DOHH2 (cell line): Measurements from ENCODE around the gene DLEU7.

ENCODE experiments used
- H3F3A ChIP-seq: fragments of 200-600 bp; sonication (generic), shearing (Covaris generic); 2 replicates; pipeline ENCODE4 v1.6.0; 2016; ENCODE audit warnings: antibody characterized with exemption, mild to moderate bottlenecking; ENCODE audit not compliant: control insufficient read depth, insufficient read depth
- H3K27ac ChIP-seq: fragments of 200-600 bp; sonication (generic); 2 replicates; pipeline ENCODE4 v1.5.1; 2014; ENCODE audit warnings: low read depth, mild to moderate bottlenecking, low read length, moderate library complexity
- H3K27me3 ChIP-seq: fragments of 200-600 bp; sonication (generic); 2 replicates; pipeline ENCODE4 v1.6.1; 2014; ENCODE audit warnings: mild to moderate bottlenecking, low read length, mixed read lengths; ENCODE audit not compliant: control insufficient read depth
- H3K36me3 ChIP-seq: fragments of 200-600 bp; sonication (generic); 2 replicates; pipeline ENCODE4 v1.6.1; 2014; ENCODE audit warnings: mild to moderate bottlenecking, low read length, moderate library complexity, mixed read lengths; ENCODE audit not compliant: control insufficient read depth
- H3K4me1 ChIP-seq: fragments of 200-600 bp; sonication (generic); 2 replicates; pipeline ENCODE4 v1.6.1; 2014; ENCODE audit warnings: mild to moderate bottlenecking, low read length, mixed read lengths; ENCODE audit not compliant: control insufficient read depth
- H3K4me2 ChIP-seq: fragments of 200-600 bp; sonication (generic); 2 replicates; pipeline ENCODE4 v1.6.0; 2014; ENCODE audit warnings: mild to moderate bottlenecking, low read length, moderate library complexity
- H3K4me3 ChIP-seq: fragments of 200-600 bp; sonication (generic); 2 replicates; pipeline ENCODE4 v1.5.1; 2014; ENCODE audit warnings: mild to moderate bottlenecking, low read length, mixed read lengths
- H3K79me2 ChIP-seq: fragments of 200-600 bp; sonication (generic); 2 replicates; pipeline ENCODE4 v1.6.1; 2014; ENCODE audit warnings: mild to moderate bottlenecking, low read length, mixed read lengths; ENCODE audit not compliant: control insufficient read depth
- H3K9me2 ChIP-seq: fragments of 200-600 bp; sonication (generic); replicated peaks from 2 replicates; pipeline ENCODE4 v1.6.1; 2014; ENCODE audit warnings: mild to moderate bottlenecking, low read length, mixed read lengths; ENCODE audit not compliant: control insufficient read depth
- H3K9me3 ChIP-seq: fragments of 200-600 bp; sonication (generic); 2 replicates; pipeline ENCODE4 v1.6.1; 2014; ENCODE audit warnings: antibody characterized with exemption, low read length, mixed read lengths; ENCODE audit not compliant: control insufficient read depth, insufficient read depth
- H4K20me1 ChIP-seq: fragments of 200-600 bp; sonication (generic); 2 replicates; pipeline ENCODE4 v1.6.0; 2014; ENCODE audit warnings: low read depth, mild to moderate bottlenecking, antibody characterized with exemption, low read length, moderate library complexity; ENCODE audit not compliant: control insufficient read depth, insufficient read depth
- EZH2phosphoT487 ChIP-seq: fragments of 200-600 bp; sonication (generic); IDR thresholded peaks from 2 replicates; pipeline ENCODE4 v1.6.1; 2017; ENCODE audit warnings: borderline replicate concordance, mild to moderate bottlenecking, antibody characterized with exemption, low read length, moderate library complexity, mixed read lengths
- TF ChIP-seq, protein P1 (sequence below): fragments of 200-600 bp; sonication (generic); IDR thresholded peaks from one replicate; pipeline ENCODE4 v1.5.1; 2014; ENCODE audit warnings: antibody characterized with exemption, mild to moderate bottlenecking, low read depth, low read length; ENCODE audit not compliant: poor library complexity, severe bottlenecking

The DLEU7 gene

DNA sequence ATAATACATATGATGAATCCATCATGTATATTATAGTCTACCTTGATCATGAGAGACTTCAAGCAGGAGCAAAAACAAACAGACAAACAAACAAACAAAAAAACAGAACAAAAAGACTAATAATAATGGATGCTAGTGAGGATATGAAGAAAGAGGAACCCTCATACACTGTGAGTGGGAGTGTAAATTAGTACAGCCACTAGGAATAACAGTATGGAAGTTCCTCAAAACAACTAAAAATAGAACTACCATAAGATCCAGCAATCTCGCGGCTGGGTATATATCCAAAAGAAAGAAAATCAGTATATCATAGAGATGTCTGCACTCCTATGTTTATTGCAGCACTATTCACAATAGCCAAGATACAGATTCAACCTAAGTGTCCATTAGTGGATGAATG lies 7.0 kb upstream of the DLEU7 start:
- H3K4me2 ChIP-seq, result no peak overlapping the region
- no peak overlapping the region for H3K27ac ChIP-seq
- no peaks in the 10 kb centered on the region for H3K79me2 ChIP-seq
- no peaks in the 10 kb centered on the region for H3K9me2 ChIP-seq
- TF ChIP-seq EZH2phosphoT487, result no peak
- no peaks in the 10 kb centered on the region for H4K20me1 ChIP-seq
- H3K27me3 ChIP-seq, result no peaks in the 10 kb centered on the region
- no peaks in the 10 kb centered on the region for H3F3A ChIP-seq
- H3K36me3 ChIP-seq, result no peaks in the 10 kb centered on the region
- H3K9me3 ChIP-seq, result no peaks in the 10 kb centered on the region
- peaks cover 22% of the 10 kb centered on the region for H3K4me1 ChIP-seq
- H3K4me3 ChIP-seq, result no peak overlapping the region

DNA sequence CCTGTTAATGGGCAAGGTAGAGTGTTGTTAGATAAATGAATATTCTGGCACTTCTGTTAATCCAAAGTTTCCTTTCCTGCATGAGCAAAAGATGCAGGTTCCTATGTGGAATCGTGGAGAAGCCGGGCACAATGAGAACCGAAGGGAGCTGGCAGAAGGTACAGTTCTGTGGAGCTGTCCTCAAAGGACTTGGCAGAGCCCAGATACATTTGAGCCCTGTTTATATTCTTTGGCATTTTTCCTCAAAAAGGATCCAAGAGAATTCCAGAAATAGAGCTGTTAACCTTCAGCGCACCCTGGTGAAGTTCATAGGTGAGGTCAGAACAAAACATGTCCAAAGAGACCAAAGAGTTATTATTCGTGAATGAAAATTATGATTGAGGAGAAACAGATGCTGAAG lies 4.0 kb upstream of the DLEU7 start:
- Histone ChIP-seq H3K27me3 (no peaks in the 10 kb centered on the region), H3K27ac (no peak overlapping the region), H3F3A (no peaks in the 10 kb centered on the region), H3K9me3 (no peaks in the 10 kb centered on the region; the same call in 1 of the 2 replicates), H3K4me3 (no peak overlapping the region), H3K4me1 (peaks cover 18% of the 10 kb centered on the region), H3K4me2 (no peak overlapping the region), H3K79me2 (no peaks in the 10 kb centered on the region), H3K9me2 (no peaks in the 10 kb centered on the region), H4K20me1 (no peaks in the 10 kb centered on the region), H3K36me3 (no peaks in the 10 kb centered on the region)
- no peak for TF ChIP-seq EZH2phosphoT487
- TF ChIP-seq, protein P1, sequence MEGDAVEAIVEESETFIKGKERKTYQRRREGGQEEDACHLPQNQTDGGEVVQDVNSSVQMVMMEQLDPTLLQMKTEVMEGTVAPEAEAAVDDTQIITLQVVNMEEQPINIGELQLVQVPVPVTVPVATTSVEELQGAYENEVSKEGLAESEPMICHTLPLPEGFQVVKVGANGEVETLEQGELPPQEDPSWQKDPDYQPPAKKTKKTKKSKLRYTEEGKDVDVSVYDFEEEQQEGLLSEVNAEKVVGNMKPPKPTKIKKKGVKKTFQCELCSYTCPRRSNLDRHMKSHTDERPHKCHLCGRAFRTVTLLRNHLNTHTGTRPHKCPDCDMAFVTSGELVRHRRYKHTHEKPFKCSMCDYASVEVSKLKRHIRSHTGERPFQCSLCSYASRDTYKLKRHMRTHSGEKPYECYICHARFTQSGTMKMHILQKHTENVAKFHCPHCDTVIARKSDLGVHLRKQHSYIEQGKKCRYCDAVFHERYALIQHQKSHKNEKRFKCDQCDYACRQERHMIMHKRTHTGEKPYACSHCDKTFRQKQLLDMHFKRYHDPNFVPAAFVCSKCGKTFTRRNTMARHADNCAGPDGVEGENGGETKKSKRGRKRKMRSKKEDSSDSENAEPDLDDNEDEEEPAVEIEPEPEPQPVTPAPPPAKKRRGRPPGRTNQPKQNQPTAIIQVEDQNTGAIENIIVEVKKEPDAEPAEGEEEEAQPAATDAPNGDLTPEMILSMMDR, result no peak

DNA sequence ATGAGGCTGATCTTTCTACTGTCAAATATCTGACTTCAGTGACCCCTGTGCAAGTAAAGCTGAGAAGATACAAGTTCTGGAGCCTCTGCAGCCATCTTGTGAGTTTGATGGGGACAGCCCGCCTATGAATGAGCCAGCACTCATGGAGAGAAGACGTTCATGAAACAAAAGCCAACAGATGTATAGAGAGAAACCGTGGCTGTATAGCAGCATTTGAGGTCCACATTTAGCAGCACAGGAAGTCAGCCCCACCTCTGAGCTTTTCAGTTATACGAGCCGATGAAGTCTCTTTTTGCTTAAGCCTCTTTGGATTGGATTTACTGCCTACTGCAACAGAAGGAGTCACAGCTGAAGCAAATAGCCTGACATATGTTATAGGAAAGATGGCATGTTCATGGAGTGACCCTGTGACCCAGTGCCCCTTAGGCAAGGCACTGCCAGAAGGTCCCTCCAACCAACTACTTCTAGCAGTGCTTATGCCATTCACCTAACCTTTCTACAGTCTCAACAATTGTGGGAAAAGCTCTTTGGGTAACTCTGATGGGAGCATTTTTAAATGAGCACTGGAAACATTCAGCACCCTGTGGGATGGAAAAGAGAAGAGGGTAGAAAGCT lies 3.5 kb upstream of the DLEU7 start:
- no peaks in the 10 kb centered on the region for H3K79me2 ChIP-seq
- H3K9me3 ChIP-seq, result no peaks in the 10 kb centered on the region; the same call in 1 of the 2 replicates
- H3K4me1 ChIP-seq, result peaks cover 18% of the 10 kb centered on the region
- H3K36me3 ChIP-seq, result no peaks in the 10 kb centered on the region
- no peaks in the 10 kb centered on the region for H3K9me2 ChIP-seq
- no peaks in the 10 kb centered on the region for H3K27me3 ChIP-seq
- peak overlapping the region; percentile 10; the same call in 1 of the 2 replicates for H3K4me3 ChIP-seq
- H3K27ac ChIP-seq, result no peak overlapping the region
- no peaks in the 10 kb centered on the region for H4K20me1 ChIP-seq
- peak overlapping the region; percentile 52 for H3K4me2 ChIP-seq
- TF ChIP-seq, protein P1, result no peak
- TF ChIP-seq EZH2phosphoT487, result no peak
- H3F3A ChIP-seq, result no peaks in the 10 kb centered on the region

DNA sequence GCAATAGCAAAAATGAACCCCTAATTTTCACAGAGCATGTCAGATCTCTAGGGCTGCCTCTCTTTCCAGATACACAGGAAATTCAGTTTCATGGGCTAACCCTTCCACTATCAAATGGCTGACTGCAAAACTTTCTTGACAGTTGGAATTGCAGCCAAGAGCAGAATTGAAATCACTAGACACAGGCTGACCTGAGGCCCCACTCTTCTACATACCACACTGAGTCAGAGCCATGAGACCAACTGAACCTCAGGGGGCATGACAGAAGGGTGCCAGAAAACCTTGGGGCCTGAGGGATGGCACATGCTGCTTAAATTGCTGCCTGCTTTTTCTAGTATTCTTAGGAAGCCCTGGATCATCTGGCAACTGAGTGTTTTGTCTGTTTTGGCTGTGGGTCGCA lies 1.7 kb upstream of the DLEU7 start:
- H3K27me3 ChIP-seq, result no peaks in the 10 kb centered on the region
- H3K27ac ChIP-seq, result no peak overlapping the region
- H3F3A ChIP-seq, result no peaks in the 10 kb centered on the region
- no peaks in the 10 kb centered on the region; the same call in 1 of the 2 replicates for H3K9me3 ChIP-seq
- H3K9me2 ChIP-seq, result no peaks in the 10 kb centered on the region
- no peak overlapping the region for H3K4me2 ChIP-seq
- H3K79me2 ChIP-seq, result no peaks in the 10 kb centered on the region
- no peaks in the 10 kb centered on the region for H3K36me3 ChIP-seq
- no peak overlapping the region for H3K4me3 ChIP-seq
- no peak for TF ChIP-seq EZH2phosphoT487
- TF ChIP-seq, protein P1, result no peak
- peaks cover 18% of the 10 kb centered on the region for H3K4me1 ChIP-seq
- no peaks in the 10 kb centered on the region for H4K20me1 ChIP-seq
